Astrocyte (in vitro differentiated cells and primary cell): ENCODE measurements around the gene TUFT1. TPM values are rescaled to one million over a fixed set of nuclear protein-coding genes. Genes with fewer than 3 reads are reported as not detected.

Source experiments
- DNase-seq: peaks from one replicate; pipeline ENCODE4 v3.0.0-alpha.2; 2010; ENCODE audit warnings: low read depth
- FAIRE-seq: peaks from 2 replicates; lab custom pipeline; 2011; peaks lifted over from hg19 to GRCh38; lab: Jason Lieb, UNC
- H2AFZ ChIP-seq: 2 replicates; pipeline ENCODE4 v1.6.0; 2012; ENCODE audit warnings: low read depth, low read length, inconsistent platforms
- H3K27ac ChIP-seq: 2 replicates; pipeline ENCODE4 v1.5.1; 2011; ENCODE audit warnings: low read depth, low read length, inconsistent platforms
- H3K27me3 ChIP-seq: 2 replicates; pipeline ENCODE4 v1.6.0; 2011; ENCODE audit warnings: low read length, inconsistent platforms; ENCODE audit not compliant: insufficient read depth
- H3K36me3 ChIP-seq: 2 replicates; pipeline ENCODE4 v1.5.1; 2011; ENCODE audit warnings: low read length, inconsistent platforms; ENCODE audit not compliant: insufficient read depth
- H3K4me1 ChIP-seq: 2 replicates; pipeline ENCODE4 v1.5.1; 2011; ENCODE audit warnings: low read length, inconsistent platforms; ENCODE audit not compliant: insufficient read depth
- H3K4me2 ChIP-seq: 2 replicates; pipeline ENCODE4 v1.6.0; 2012; ENCODE audit warnings: low read length, inconsistent platforms
- H3K4me3 ChIP-seq: 2 replicates; pipeline ENCODE4 v1.5.1; 2011; ENCODE audit warnings: low read depth, mild to moderate bottlenecking, low read length, inconsistent platforms; ENCODE audit not compliant: insufficient read depth
- H3K79me2 ChIP-seq: 2 replicates; pipeline ENCODE4 v1.6.0; 2012; ENCODE audit warnings: mild to moderate bottlenecking, low read length, inconsistent platforms; ENCODE audit not compliant: insufficient read depth
- H3K9ac ChIP-seq: 2 replicates; pipeline ENCODE4 v1.6.0; 2012; ENCODE audit warnings: mild to moderate bottlenecking, low read length, inconsistent platforms
- H3K9me3 ChIP-seq: 2 replicates; pipeline ENCODE4 v1.5.1; 2012; ENCODE audit warnings: low read depth, mild to moderate bottlenecking, low read length, inconsistent platforms; ENCODE audit not compliant: insufficient read depth
- H4K20me1 ChIP-seq: 2 replicates; pipeline ENCODE4 v1.6.0; 2012; ENCODE audit warnings: low read length, inconsistent platforms; ENCODE audit not compliant: insufficient read depth
- H3K27ac Mint-ChIP-seq: one replicate; pipeline ENCODE4 v1.8.0; 2021; ENCODE audit warnings: mild to moderate bottlenecking, mixed read lengths; ENCODE audit not compliant: unreplicated experiment
- H3K27me3 Mint-ChIP-seq: one replicate; pipeline ENCODE4 v1.8.0; 2021; ENCODE audit warnings: low read depth, mixed read lengths; ENCODE audit not compliant: unreplicated experiment
- H3K36me3 Mint-ChIP-seq: one replicate; pipeline ENCODE4 v1.8.0; 2021; ENCODE audit warnings: low read depth, mixed read lengths; ENCODE audit not compliant: unreplicated experiment
- H3K4me1 Mint-ChIP-seq: one replicate; pipeline ENCODE4 v1.8.0; 2021; ENCODE audit warnings: low read depth, mixed read lengths; ENCODE audit not compliant: unreplicated experiment
- H3K4me3 Mint-ChIP-seq: one replicate; pipeline ENCODE4 v1.8.0; 2021; ENCODE audit warnings: mild to moderate bottlenecking, moderate library complexity, mixed read lengths; ENCODE audit not compliant: unreplicated experiment
- H3K9me3 Mint-ChIP-seq: one replicate; pipeline ENCODE4 v1.8.0; 2021; ENCODE audit warnings: mild to moderate bottlenecking, mixed read lengths; ENCODE audit not compliant: unreplicated experiment
- EZH2 ChIP-seq: IDR thresholded peaks from 2 replicates; pipeline ENCODE4 v1.6.1; 2012; ENCODE audit warnings: mild to moderate bottlenecking, low read length, inconsistent platforms; ENCODE audit not compliant: insufficient read depth
- total RNA-seq: library from RNA; stranded (reverse); gene quantifications from 2 replicates; pipeline ENCODE4 v1.2.1, GENCODE V29; 2021
- TF ChIP-seq, protein P1 (sequence below): IDR thresholded peaks from 2 replicates; pipeline ENCODE4 v1.5.1; 2011; ENCODE audit warnings: low read depth, mild to moderate bottlenecking, inconsistent platforms, low read length, moderate library complexity; ENCODE audit not compliant: insufficient read depth

TUFT1 gene
- total RNA-seq, 1 donor from 2014 or later, result 90.6 TPM

GRCh38 chr1:151604291-151604690 is 64.2 kb downstream of the TUFT1 start:
- peaks cover 7% of the 10 kb centered on the region for H3K4me1 ChIP-seq
- TF ChIP-seq, protein P1, sequence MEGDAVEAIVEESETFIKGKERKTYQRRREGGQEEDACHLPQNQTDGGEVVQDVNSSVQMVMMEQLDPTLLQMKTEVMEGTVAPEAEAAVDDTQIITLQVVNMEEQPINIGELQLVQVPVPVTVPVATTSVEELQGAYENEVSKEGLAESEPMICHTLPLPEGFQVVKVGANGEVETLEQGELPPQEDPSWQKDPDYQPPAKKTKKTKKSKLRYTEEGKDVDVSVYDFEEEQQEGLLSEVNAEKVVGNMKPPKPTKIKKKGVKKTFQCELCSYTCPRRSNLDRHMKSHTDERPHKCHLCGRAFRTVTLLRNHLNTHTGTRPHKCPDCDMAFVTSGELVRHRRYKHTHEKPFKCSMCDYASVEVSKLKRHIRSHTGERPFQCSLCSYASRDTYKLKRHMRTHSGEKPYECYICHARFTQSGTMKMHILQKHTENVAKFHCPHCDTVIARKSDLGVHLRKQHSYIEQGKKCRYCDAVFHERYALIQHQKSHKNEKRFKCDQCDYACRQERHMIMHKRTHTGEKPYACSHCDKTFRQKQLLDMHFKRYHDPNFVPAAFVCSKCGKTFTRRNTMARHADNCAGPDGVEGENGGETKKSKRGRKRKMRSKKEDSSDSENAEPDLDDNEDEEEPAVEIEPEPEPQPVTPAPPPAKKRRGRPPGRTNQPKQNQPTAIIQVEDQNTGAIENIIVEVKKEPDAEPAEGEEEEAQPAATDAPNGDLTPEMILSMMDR, result no peak
- no peak for TF ChIP-seq EZH2
- FAIRE-seq, result no peak

GRCh38 chr1:151606384-151606783 is 66.3 kb downstream of the TUFT1 start:
- no peak for TF ChIP-seq EZH2
- TF ChIP-seq, protein P1, result no peak
- Histone ChIP-seq H3K4me1 (peaks cover 9% of the 10 kb centered on the region), H3K9ac (no peak overlapping the region), H3K36me3 (no peaks in the 10 kb centered on the region), H3K4me3 (no peak overlapping the region), H3K79me2 (no peaks in the 10 kb centered on the region), H3K27me3 (no peaks in the 10 kb centered on the region), H3K27ac (no peak overlapping the region), H3K4me2 (no peak overlapping the region), H2AFZ (no peak overlapping the region), H4K20me1 (no peaks in the 10 kb centered on the region), H3K9me3 (no peaks in the 10 kb centered on the region)
- FAIRE-seq (no peak), DNase-seq (no peak)
- no peak overlapping the region for H3K27ac Mint-ChIP-seq
- peak overlapping the region; percentile 9 for H3K4me3 Mint-ChIP-seq
- H3K36me3 Mint-ChIP-seq, result no peaks in the 10 kb centered on the region
- H3K27me3 Mint-ChIP-seq, result no peaks in the 10 kb centered on the region
- H3K4me1 Mint-ChIP-seq, result peaks cover 7% of the 10 kb centered on the region
- H3K9me3 Mint-ChIP-seq, result no peaks in the 10 kb centered on the region

More at GRCh38 chr1:151604291-151604690, 64.2 kb downstream of the TUFT1 start:
- H3K27ac Mint-ChIP-seq, result no peak overlapping the region
- no peak overlapping the region for H3K4me3 ChIP-seq
- peak; percentile 25 for DNase-seq
- no peaks in the 10 kb centered on the region for H3K27me3 ChIP-seq
- no peak overlapping the region for H3K9ac ChIP-seq
- no peaks in the 10 kb centered on the region for H4K20me1 ChIP-seq
- no peaks in the 10 kb centered on the region for H3K27me3 Mint-ChIP-seq
- H3K4me3 Mint-ChIP-seq, result no peak overlapping the region
- no peaks in the 10 kb centered on the region for H3K36me3 ChIP-seq
- H3K9me3 ChIP-seq, result no peaks in the 10 kb centered on the region
- no peaks in the 10 kb centered on the region for H3K79me2 ChIP-seq
- H3K9me3 Mint-ChIP-seq, result no peaks in the 10 kb centered on the region
- no peak overlapping the region for H3K27ac ChIP-seq
- no peak overlapping the region for H2AFZ ChIP-seq
- no peaks in the 10 kb centered on the region for H3K36me3 Mint-ChIP-seq
- H3K4me2 ChIP-seq, result no peak overlapping the region
- peaks cover 7% of the 10 kb centered on the region for H3K4me1 Mint-ChIP-seq

GRCh38 chr1:151606857-151607256 is 66.7 kb downstream of the TUFT1 start:
- H3K79me2 ChIP-seq, result no peaks in the 10 kb centered on the region
- DNase-seq (no peak), FAIRE-seq (no peak)
- TF ChIP-seq, protein P1, result no peak
- no peak for TF ChIP-seq EZH2
- no peak overlapping the region for H2AFZ ChIP-seq
- no peak overlapping the region for H3K27ac Mint-ChIP-seq
- no peaks in the 10 kb centered on the region for H3K9me3 Mint-ChIP-seq
- H3K27ac ChIP-seq, result no peak overlapping the region
- H3K27me3 Mint-ChIP-seq, result no peaks in the 10 kb centered on the region
- peaks cover 10% of the 10 kb centered on the region for H3K4me1 Mint-ChIP-seq
- H3K4me3 ChIP-seq, result no peak overlapping the region
- H3K36me3 Mint-ChIP-seq, result no peaks in the 10 kb centered on the region
- H3K9ac ChIP-seq, result no peak overlapping the region
- peaks cover 12% of the 10 kb centered on the region for H3K4me1 ChIP-seq
- no peaks in the 10 kb centered on the region for H4K20me1 ChIP-seq
- H3K9me3 ChIP-seq, result no peaks in the 10 kb centered on the region
- no peak overlapping the region for H3K4me2 ChIP-seq
- H3K4me3 Mint-ChIP-seq, result no peak overlapping the region
- H3K27me3 ChIP-seq, result no peaks in the 10 kb centered on the region
- H3K36me3 ChIP-seq, result no peaks in the 10 kb centered on the region
